Measurements from ENCODE around the gene NUDT13. TPM values are rescaled to one million over a fixed set of nuclear protein-coding genes. Genes with fewer than 3 reads are reported as not detected.
"Not testable (repeated sequence)": the region's sequence is repeated elsewhere in the genome, so short reads cannot be mapped to it uniquely, and the experiment has no call there.

The NUDT13 gene
- total RNA-seq, 1 donor from 2014 or later = 3.4 TPM

GRCh38 chr10:73134727-73135126 lies 24.5 kb downstream of the NUDT13 start:
- Mint-ChIP-seq H3K27ac (ENCODE audit: unreplicated experiment) (no peak overlapping the region), H3K9me3 (no peaks in the 10 kb centered on the region), H3K36me3 (ENCODE audit: low read depth) (peaks cover 17% of the 10 kb centered on the region), H3K4me1 (no peaks in the 10 kb centered on the region), H3K27me3 (ENCODE audit: low read depth) (no peaks in the 10 kb centered on the region), H3K4me3 (no peak overlapping the region)
- no peak for TF ChIP-seq CTCF (conservative IDR thresholded peaks at IDR 0.05)
- DNase-seq (ENCODE audit: low read depth, low spot score) = no peak

GRCh38 chr10:73136627-73137026 lies 26.4 kb downstream of the NUDT13 start:
- no peak for DNase-seq (ENCODE audit: low read depth, low spot score)
- Mint-ChIP-seq H3K27ac (ENCODE audit: unreplicated experiment) (no peak overlapping the region), H3K9me3 (no peaks in the 10 kb centered on the region), H3K4me1 (no peaks in the 10 kb centered on the region), H3K36me3 (ENCODE audit: low read depth) (peaks cover 15% of the 10 kb centered on the region), H3K4me3 (no peak overlapping the region), H3K27me3 (ENCODE audit: low read depth) (no peaks in the 10 kb centered on the region)
- no peak for TF ChIP-seq CTCF (conservative IDR thresholded peaks at IDR 0.05)

- H3K27ac Mint-ChIP-seq (ENCODE audit: unreplicated experiment) = no peak overlapping the region
- H3K9me3 Mint-ChIP-seq = no peaks in the 10 kb centered on the region
- TF ChIP-seq CTCF (conservative IDR thresholded peaks at IDR 0.05) = no peak
- no peak for DNase-seq (ENCODE audit: low read depth, low spot score)
- no peak overlapping the region for H3K4me3 Mint-ChIP-seq
- peaks cover 18% of the 10 kb centered on the region for H3K36me3 Mint-ChIP-seq (ENCODE audit: low read depth)
- no peaks in the 10 kb centered on the region for H3K4me1 Mint-ChIP-seq
- no peaks in the 10 kb centered on the region for H3K27me3 Mint-ChIP-seq (ENCODE audit: low read depth)
Observed at GRCh38 chr10:73139251-73139650, 29.0 kb downstream of the NUDT13 start.

- no peak for DNase-seq (ENCODE audit: low read depth, low spot score)
- no peak for TF ChIP-seq CTCF (conservative IDR thresholded peaks at IDR 0.05)
- H3K9me3 Mint-ChIP-seq = no peaks in the 10 kb centered on the region
- no peaks in the 10 kb centered on the region for H3K4me1 Mint-ChIP-seq
- peaks cover 16% of the 10 kb centered on the region for H3K36me3 Mint-ChIP-seq (ENCODE audit: low read depth)
- no peak overlapping the region for H3K4me3 Mint-ChIP-seq
- no peaks in the 10 kb centered on the region for H3K27me3 Mint-ChIP-seq (ENCODE audit: low read depth)
- no peak overlapping the region for H3K27ac Mint-ChIP-seq (ENCODE audit: unreplicated experiment)
Observed at GRCh38 chr10:73141603-73142002, 31.3 kb downstream of the NUDT13 start.

- H3K36me3 Mint-ChIP-seq (ENCODE audit: low read depth) = peaks cover 26% of the 10 kb centered on the region
- DNase-seq (ENCODE audit: low read depth, low spot score); H3K27me3 Mint-ChIP-seq (ENCODE audit: low read depth); H3K4me3 Mint-ChIP-seq; H3K4me1 Mint-ChIP-seq; H3K27ac Mint-ChIP-seq (ENCODE audit: unreplicated experiment); H3K9me3 Mint-ChIP-seq: not testable (repeated sequence)
Observed at GRCh38 chr10:73150633-73151413, 40.6 kb downstream of the NUDT13 start.

GRCh38 chr10:73152009-73152408 lies 41.8 kb downstream of the NUDT13 start:
- no peak overlapping the region for H3K27ac Mint-ChIP-seq (ENCODE audit: unreplicated experiment)
- no peaks in the 10 kb centered on the region for H3K27me3 Mint-ChIP-seq (ENCODE audit: low read depth)
- no peaks in the 10 kb centered on the region for H3K4me1 Mint-ChIP-seq
- no peak overlapping the region for H3K4me3 Mint-ChIP-seq
- no peak for TF ChIP-seq CTCF (conservative IDR thresholded peaks at IDR 0.05)
- peaks cover 26% of the 10 kb centered on the region for H3K36me3 Mint-ChIP-seq (ENCODE audit: low read depth)
- H3K9me3 Mint-ChIP-seq = no peaks in the 10 kb centered on the region
- no peak for DNase-seq (ENCODE audit: low read depth, low spot score)

All from neural crest cell (in vitro differentiated cells).